HG03575 (cell line): Measurements from ENCODE around the gene MREG.
"Not testable (repeated sequence)": the region's sequence is repeated elsewhere in the genome, so short reads cannot be mapped to it uniquely, and the experiment has no call there.

ENCODE experiments used
- ATAC-seq: cut with Tn5 transposase; IDR thresholded peaks from one replicate; pipeline ENCODE4 v1.9.1; 2021; ENCODE audit not compliant: unreplicated experiment, insufficient number of reproducible peaks, low FRiP score; ENCODE audit errors: extremely low read depth

Gene MREG

GRCh38 chr2:216001216-216002100 lies 11.9 kb downstream of the MREG start:
- no peak for ATAC-seq

DNA sequence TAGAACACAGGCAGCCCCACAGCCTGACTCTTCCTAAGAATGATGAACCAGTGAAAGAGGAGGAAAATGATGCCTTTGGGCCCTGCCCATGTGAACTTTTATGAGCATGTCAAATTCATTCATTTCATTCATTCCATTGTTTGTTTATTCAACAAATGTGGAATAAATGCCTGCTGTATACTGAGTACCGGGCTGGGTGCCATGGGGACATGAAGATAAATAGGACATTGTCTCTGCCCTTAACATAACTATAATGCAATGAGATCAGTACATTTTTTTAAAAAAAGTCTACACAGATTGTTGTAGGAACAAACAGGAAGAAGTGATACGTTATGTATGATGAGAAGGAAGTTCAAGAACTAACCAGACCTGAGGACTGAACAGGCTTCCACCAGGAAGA lies 14.7 kb downstream of the MREG start:
- ATAC-seq: no peak

DNA sequence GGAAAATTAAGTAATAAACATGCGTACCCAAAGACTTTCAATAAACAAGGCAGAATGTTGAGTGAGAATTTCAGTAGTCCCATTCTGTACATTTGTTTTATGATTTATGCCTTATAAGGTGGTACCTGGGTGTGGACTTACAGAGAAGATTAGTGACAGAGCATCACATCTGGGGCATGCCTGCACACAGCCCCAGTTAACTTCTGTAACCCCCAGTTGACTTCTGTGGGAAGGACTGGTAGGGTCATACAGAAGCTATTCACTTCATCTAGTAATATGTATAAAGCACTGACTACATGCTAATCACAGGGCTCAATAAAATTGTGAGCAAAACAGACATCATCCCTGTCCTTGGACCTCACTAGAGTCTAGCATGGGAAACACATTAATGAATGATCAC lies 16.1 kb downstream of the MREG start:
- ATAC-seq: no peak

DNA sequence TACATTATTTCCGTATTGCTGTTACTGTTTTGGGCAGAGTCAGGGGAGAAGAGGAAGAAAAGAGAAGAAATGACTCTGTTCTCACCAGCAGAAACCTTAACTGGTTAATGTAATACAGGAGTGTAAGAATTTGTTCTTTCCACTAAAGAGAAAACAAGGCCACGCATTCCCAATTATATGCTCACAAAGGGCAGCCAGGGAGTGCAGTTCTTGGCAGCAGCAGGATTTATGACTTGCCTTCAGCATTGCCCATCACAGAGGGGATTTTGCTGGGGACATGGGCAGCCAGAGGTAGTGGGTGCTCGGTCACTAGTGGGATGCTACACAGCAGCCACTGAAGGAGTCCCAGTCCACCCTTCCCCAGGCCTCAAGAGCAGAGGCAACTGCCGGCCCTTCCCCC lies 18.4 kb downstream of the MREG start:
- no peak for ATAC-seq

DNA sequence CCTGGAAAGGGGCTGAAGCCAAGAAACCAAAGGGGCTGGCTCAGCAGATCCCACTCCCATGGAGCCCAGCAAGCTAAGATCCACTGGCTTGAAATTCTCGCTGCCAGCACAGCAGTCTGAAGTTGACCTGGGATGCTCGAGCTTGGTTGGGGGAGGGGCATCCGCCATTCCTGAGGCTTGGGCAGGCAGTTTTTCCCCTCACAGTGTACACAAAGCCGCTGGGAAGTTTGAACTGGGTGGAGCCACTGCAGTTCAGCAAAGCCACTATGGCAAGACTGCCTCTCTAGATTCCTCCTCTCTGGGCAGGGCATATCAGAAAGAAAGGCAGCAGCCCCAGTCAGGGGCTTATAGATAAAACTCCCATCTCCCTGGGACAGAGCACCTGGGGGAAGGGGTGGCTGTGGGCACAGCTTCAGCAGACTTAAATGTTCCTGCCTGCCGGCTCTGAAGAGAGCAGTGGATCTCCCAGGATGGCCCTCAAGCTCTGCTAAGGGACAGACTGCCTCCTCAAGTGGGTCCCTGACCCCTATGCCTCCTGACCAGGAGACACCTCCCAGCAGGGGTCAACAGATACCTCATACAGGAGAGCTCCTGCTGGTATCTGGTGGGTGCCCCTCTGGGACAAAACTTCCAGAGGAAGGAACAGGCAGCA lies 24.7 kb downstream of the MREG start:
- ATAC-seq: not testable (repeated sequence)

DNA sequence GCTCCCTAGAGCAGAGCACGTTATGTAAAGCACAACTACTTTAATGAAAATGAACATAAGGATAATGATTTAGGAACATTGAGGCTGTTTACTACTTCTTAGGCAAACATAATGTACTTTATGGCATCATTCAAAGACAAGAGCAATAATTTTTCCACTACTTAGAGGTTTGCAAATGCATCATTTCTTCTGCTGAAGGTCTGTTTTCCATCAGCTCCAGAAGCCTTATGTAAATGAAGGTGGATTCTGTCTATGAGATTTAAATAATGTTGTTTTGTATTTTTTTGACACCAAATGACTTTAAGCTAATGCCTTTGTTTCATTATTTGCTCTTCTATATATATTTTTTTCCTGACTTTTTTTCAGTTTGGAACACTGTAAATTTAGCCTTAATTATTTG lies 28.1 kb downstream of the MREG start:
- ATAC-seq: no peak

DNA sequence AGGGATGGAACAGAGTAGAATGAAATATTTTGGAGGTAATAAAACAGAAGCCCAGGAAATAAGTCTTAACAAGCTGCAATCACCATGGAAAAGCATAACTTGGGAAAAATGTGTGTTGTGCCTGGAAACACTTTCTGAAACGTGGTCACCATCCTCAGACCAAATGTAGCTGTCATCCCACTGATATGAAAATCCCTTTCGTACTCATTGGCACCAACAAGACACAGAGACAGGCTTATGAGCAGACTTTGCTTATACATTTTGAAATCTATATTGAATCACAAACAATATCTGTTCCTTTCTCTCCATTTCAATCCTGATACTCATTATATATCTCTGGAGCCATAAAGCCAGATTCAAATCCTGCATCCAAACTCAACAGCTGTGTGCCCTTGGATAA lies 28.7 kb downstream of the MREG start:
- no peak for ATAC-seq

GRCh38 chr2:215983581-215984351 lies 29.6 kb downstream of the MREG start:
- no peak for ATAC-seq

- ATAC-seq: no peak
Observed at GRCh38 chr2:215982465-215982875, 30.9 kb downstream of the MREG start.

DNA sequence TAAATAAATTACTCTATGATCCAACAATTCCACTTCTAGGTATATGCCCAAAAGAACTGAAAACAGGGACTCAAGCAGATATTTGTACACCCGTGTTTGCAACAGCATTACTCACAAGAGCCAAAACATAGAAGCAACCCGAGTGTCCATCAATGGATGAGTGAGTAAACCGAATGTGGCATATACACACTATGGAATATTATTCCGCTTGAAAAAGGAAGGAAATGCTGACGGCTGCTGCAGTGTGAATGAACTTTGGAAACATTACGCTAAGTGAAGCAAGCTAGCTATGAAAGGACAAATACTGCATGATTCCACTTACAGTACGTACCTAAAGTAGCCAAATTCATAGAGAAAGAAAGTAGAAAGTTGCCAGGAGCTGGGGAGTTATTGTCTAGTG lies 32.2 kb downstream of the MREG start:
- ATAC-seq: no peak

DNA sequence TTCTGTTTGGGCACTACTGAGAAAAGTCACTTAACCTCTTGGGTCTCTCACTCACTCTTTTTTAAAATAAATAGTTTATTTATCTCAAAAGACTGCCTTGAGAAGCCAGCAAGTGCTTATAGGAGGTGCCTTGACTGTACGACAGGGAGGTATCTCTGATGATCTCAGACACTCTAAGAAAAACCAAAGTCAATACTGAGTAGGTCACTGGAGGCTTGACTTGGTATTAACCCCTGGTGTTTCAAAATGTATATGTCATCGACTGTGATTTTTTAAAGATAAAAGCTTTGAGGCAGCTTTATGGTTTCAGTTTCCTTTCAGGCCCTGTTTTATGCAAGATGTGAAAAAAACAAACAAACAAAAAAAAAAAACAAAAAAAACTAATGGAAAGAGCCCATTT lies 33.7 kb downstream of the MREG start:
- ATAC-seq: peak; percentile 45

- ATAC-seq: no peak
Observed at GRCh38 chr2:215974700-215975429, 38.5 kb downstream of the MREG start.

DNA sequence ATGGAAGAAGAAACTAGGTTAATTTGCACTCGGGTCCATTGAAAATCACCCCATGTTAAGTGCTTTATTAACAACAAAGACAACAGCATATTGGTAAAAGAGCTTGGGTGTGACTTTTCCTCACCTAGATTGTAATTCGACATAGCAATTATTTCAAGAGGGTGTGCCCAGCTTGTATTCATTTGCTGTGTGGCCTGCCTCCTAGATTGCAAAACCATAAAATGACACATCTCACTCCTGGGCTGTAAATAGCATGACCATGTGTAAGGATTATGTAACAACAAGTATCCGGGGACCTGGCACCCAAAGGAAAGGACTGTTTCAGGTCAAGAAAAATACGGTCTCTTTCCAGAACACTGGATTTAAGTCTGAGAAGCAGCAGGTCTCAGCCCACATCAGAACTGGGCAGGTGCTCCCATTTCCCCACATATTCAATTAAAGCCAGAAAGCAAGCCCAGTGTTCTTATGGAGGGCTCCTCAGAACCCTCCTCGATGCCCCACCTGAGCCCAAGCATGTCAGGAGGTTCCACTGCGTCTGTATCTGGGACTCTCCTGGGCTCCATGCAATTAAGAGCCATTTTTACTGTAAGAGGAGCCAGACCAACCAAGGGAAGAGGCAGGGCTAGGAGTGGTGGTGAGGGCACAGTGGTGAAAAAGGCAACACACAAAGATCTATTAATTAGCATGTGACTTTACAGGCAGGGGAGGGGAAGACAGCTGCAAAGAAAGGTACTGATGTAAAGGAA lies 39.2 kb downstream of the MREG start:
- ATAC-seq: no peak

DNA sequence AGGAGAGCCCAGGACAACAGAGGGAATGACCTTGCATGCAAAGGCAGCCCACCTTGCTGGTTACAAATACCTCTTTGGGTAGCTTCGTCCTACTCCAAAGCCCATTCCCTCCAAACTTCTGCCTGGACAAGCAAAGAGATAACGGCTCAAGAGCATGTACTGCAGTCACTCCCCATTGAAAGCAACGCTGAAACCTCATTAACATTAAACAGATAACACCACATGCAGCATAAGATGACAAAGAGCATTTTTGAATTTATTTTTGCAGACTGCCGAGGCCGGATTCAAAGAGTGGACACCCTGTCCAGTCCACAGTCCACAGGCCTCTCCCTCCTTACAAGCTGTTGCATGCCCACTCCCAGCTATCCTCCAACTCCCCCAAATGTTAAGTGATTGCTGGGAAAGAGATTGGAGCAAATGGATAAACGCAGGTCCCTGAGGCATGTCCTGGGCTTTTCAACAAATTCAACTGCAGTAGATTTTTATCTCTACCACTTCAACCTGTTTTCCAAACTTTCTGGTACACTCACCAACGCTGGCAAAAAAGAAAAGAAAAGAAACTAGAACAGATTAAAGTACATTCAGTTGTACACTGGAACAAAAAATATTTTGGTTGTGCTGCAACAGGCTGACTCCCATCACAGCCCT lies 40.1 kb downstream of the MREG start:
- ATAC-seq: no peak

DNA sequence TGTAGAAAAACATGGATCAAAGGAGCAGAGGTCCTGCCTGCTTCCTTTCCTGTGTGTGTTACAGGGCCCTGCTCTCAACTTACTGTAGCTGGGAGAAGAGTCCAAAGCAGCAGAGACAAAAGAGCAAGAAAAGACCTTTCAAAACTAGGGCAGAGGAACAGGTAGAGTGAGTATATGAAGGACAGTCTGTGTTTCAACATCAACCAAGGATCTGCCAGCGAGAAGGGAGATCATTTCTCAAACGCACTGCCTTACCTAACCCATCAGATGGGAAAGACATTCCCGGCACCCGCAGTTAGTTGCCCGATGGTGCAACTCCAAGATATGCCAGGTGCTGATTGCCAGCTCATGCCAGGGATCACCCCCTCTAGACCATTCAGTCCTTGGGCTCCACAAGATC lies 41.7 kb downstream of the MREG start:
- ATAC-seq: no peak

GRCh38 chr2:215970894-215971293 lies 42.5 kb downstream of the MREG start:
- not testable (repeated sequence) for ATAC-seq

DNA sequence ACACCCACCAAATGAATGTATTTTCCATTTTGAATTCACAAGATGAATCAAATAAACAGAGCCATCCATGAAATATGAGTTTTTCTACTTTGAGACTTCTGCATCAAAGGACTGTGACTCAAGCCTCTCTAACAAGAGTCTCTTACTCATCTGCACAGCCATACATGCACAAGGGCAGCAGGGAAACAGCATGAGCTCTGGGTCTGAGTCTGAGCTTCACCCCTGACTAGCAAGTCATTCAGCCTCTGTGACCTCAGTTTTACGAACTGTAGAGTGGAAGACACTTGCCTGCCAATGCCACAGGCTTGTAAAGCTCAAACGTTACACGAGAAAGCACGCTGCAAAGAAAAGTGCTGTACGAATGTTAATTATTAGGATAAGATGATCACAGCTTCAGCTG lies 42.9 kb downstream of the MREG start:
- no peak for ATAC-seq
